Activated CD4-positive, alpha-beta memory T cell treated with anti-CD3 and anti-CD28 coated beads, Interleukin-2, amount 10 ng/mL, durations not matched to agents 7 days and 5 days (primary cell): Measurements from ENCODE around the gene RTN4. TPM values are rescaled to one million over a fixed set of nuclear protein-coding genes. Genes with fewer than 3 reads are reported as not detected.

Experiments
- CTCF ChIA-PET: fragments of 350-600 bp; sonication (Branson Sonifier 250); formaldehyde crosslinking; loops from one replicate; lab custom pipeline; 2021; ENCODE audit warnings: antibody characterized with exemption, inconsistent platforms; lab: Charles Lee
- POLR2A ChIA-PET: fragments of 350-600 bp; sonication (Branson Sonifier 250); formaldehyde crosslinking; loops from one replicate; lab custom pipeline; 2021; ENCODE audit warnings: antibody characterized with exemption; lab: Charles Lee
- DNase-seq: peaks from one replicate; pipeline ENCODE4 v3.0.0-alpha.2; 2020
- H3K27ac Mint-ChIP-seq: one replicate; pipeline ENCODE4 v1.8.0; 2021; ENCODE audit warnings: mild to moderate bottlenecking, mixed read lengths
- H3K27me3 Mint-ChIP-seq: one replicate; pipeline ENCODE4 v1.8.0; 2021; ENCODE audit warnings: mixed read lengths
- H3K36me3 Mint-ChIP-seq: one replicate; pipeline ENCODE4 v1.8.0; 2021; ENCODE audit warnings: low read depth, mixed read lengths
- H3K4me1 Mint-ChIP-seq: one replicate; pipeline ENCODE4 v1.8.0; 2021; ENCODE audit warnings: mixed read lengths
- H3K4me3 Mint-ChIP-seq: one replicate; pipeline ENCODE4 v1.8.0; 2021; ENCODE audit warnings: mild to moderate bottlenecking, mixed read lengths
- H3K9me3 Mint-ChIP-seq: one replicate; pipeline ENCODE4 v1.8.0; 2021; ENCODE audit warnings: mixed read lengths
- total RNA-seq, 2 experiments: library from RNA; stranded (reverse); gene quantifications; one replicate each; pipeline ENCODE4 v1.2.3, GENCODE V29; 2021

Gene RTN4
- total RNA-seq, 2 experiments from 2014 or later: 90.1 to 92.4 TPM

DNA sequence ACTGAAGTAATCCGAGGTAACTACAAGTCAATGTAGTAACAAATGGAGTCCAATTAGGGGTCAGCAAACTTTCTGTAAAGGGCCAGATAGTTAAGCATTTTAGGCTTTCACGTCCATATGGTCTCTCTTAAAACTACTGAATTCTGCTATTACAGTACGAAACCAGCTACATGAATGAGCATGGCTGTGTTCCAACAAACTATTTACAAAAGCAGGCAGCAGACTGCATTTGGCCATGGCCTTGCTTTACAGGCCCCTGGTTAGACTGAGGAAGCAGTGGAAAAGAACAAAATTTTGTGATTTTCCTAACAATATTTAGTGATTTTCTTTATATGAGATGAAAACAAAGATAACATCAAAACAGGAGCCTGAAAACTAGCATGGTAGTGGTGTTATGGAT lies 64.0 kb downstream of the RTN4 start:
- CTCF ChIA-PET: no interaction called here
- Mint-ChIP-seq H3K9me3 (no peaks in the 10 kb centered on the region), H3K27ac (no peak overlapping the region), H3K4me3 (no peak overlapping the region), H3K36me3 (peaks cover 36% of the 10 kb centered on the region), H3K4me1 (peaks cover 6% of the 10 kb centered on the region), H3K27me3 (no peaks in the 10 kb centered on the region)
- DNase-seq: no peak
- POLR2A ChIA-PET: interaction anchor here (1.6 kb wide), 1 partner anchor 24 kb away, joined by 3 read pairs; no protein-coding TSS in a partner anchor

DNA sequence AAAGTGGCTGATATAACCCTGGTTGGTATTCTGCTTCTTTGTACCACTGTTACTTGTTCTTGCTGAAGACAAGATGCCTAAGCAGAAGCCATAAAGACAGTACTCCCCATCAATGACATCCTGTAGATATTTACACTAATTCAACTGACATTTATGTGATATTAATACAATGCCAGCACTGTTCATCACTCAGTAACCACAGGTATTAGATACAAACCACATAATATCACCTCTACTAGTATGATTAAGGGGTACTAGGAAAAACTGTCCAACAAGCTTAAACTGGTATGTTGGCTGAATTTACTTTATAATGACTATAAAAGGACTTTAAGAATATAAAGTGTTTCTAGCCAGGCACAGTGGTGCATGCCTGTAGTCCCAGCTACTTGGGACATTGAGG lies 65.8 kb downstream of the RTN4 start:
- Mint-ChIP-seq H3K27me3 (no peaks in the 10 kb centered on the region), H3K4me1 (peaks cover 6% of the 10 kb centered on the region), H3K9me3 (no peaks in the 10 kb centered on the region), H3K36me3 (peaks cover 42% of the 10 kb centered on the region), H3K4me3 (no peak overlapping the region), H3K27ac (no peak overlapping the region)
- no peak for DNase-seq
- CTCF ChIA-PET: no interaction called here
- POLR2A ChIA-PET: no interaction called here

DNA sequence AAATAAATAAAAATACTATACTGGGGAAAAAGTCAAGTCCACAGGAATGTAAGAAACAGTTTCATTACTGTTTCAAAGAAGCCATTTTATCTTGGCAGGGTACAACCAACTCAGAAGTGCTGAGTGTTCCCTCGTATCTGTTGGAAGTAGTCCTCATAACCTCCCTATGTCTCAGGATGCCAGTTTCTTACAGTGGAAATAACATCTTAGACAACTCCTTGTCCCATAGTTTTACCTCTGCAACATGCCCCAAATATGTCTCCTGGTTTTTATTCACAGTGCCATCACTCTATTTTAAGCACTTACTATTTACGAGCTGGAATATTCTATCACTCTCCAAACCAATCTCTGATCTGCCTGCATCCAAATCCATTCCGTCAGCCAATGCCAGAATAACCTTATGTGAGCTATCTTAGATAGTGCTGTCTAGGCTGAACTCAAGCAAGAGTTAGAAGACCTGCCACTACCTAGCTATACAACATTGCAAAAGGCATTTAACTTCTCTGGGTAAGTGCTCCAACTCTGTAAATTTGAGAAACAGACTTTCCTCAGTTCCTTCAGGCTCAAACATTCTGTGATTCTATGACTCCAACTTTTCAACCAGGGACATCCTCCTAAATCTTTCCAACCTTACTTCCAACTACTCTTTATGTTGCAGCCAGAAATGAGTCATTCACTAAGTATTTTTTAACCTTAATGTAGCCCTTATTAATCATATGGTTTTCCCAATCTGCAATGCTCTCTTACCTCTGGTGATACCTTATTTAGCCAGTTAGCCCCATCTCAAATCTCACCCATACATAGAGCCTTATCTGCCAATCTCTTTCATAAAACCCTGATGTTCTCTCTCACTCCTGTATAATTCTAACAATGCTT lies 66.7 kb downstream of the RTN4 start:
- H3K27me3 Mint-ChIP-seq: no peaks in the 10 kb centered on the region
- peaks cover 42% of the 10 kb centered on the region for H3K36me3 Mint-ChIP-seq
- H3K4me1 Mint-ChIP-seq: peaks cover 6% of the 10 kb centered on the region
- no peak overlapping the region for H3K4me3 Mint-ChIP-seq
- no peaks in the 10 kb centered on the region for H3K9me3 Mint-ChIP-seq
- no peak for DNase-seq
- H3K27ac Mint-ChIP-seq: no peak overlapping the region
- ChIA-PET CTCF (no interaction called here), POLR2A (no interaction called here)

DNA sequence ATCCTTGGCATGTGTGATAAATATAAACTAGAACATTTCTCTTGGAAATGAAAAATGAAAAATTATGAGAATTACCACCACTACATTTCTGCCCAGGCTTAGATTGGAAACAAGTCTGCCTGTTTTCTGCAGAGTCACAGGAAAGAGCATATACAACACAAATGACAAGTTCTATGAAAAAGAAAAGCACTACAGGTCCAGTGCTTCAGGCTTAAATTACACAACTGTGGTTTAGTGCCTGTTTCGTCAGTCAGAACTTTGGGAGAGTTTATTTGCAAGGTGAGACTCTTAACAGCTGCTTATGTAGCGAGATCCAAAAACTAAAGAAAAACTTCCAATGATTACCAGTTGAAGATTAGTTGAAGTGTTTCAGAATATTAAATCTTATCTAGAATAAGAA lies 68.9 kb downstream of the RTN4 start:
- ChIA-PET POLR2A (no interaction called here), CTCF (no interaction called here)
- H3K27ac Mint-ChIP-seq: no peak overlapping the region
- H3K27me3 Mint-ChIP-seq: no peaks in the 10 kb centered on the region
- DNase-seq: no peak
- H3K4me1 Mint-ChIP-seq: peaks cover 21% of the 10 kb centered on the region
- H3K36me3 Mint-ChIP-seq: peaks cover 44% of the 10 kb centered on the region
- no peak overlapping the region for H3K4me3 Mint-ChIP-seq
- H3K9me3 Mint-ChIP-seq: no peaks in the 10 kb centered on the region

DNA sequence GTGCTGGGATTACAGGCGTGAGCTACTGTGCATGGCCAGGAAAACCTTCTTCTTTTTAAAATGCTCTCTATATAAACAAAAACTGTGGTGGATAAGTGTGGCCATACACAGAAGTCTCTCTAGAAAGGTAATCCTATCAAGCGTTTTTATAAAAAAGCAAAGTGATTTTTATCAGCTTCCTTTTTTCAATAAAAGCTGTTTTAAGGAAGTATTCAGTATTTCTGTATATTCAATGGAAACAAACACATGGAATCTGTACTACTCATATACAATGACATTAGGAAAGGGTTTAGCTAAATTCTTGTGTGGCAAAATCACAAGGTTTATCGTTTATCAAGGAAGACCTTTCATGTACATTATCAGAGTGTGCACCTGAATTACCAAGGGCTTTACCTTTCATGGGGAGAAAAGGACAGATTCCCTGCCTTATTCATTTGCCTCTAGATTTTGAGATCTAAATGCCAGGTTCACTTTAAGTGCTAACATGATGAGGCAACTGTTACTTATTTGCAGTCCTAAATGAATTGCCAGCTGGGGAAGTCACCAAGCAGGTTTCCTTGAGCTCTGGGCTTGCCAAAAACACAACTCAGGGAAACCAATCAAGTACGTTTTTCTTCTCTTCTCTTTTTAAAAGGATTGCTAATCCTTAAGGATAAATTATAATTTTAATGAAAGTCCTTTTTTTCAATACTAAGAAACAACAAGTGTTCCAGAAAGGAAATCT lies 70.8 kb downstream of the RTN4 start:
- Mint-ChIP-seq H3K27me3 (no peaks in the 10 kb centered on the region), H3K36me3 (peaks cover 33% of the 10 kb centered on the region), H3K4me1 (peaks cover 23% of the 10 kb centered on the region), H3K27ac (no peak overlapping the region), H3K9me3 (no peaks in the 10 kb centered on the region), H3K4me3 (no peak overlapping the region)
- POLR2A ChIA-PET: interaction anchor here (1.0 to 1.3 kb wide), 2 partner anchors 9 to 16 kb away, joined by 3 read pairs; no protein-coding TSS in a partner anchor
- CTCF ChIA-PET: no interaction called here
- no peak for DNase-seq

DNA sequence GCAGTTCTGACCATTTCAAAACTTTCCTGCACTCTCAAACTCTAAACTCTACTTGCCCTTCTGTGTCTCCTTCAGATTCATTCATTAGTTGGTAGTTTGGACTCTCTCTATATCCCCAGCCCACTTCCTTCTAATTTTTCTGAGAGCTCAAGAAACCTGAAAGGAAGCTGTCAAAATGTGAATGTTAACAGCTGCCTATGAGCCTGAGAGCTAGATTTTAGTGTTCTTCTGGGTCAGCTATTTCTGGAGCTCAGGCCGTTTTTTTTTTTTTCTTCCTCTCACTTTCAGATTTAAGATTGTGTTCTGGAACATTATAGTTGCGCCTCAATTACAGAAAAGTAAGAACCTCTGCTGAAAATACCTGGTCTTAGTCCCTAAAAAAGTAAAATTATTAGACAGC lies 73.1 kb downstream of the RTN4 start:
- no peaks in the 10 kb centered on the region for H3K9me3 Mint-ChIP-seq
- H3K4me3 Mint-ChIP-seq: no peak overlapping the region
- H3K4me1 Mint-ChIP-seq: peaks cover 17% of the 10 kb centered on the region
- no peak overlapping the region for H3K27ac Mint-ChIP-seq
- peaks cover 31% of the 10 kb centered on the region for H3K36me3 Mint-ChIP-seq
- DNase-seq: no peak
- CTCF ChIA-PET: interaction anchor here (0.6 kb wide), 1 partner anchor 205 kb away, joined by 3 read pairs; no protein-coding TSS in a partner anchor
- POLR2A ChIA-PET: no interaction called here
- H3K27me3 Mint-ChIP-seq: no peaks in the 10 kb centered on the region

DNA sequence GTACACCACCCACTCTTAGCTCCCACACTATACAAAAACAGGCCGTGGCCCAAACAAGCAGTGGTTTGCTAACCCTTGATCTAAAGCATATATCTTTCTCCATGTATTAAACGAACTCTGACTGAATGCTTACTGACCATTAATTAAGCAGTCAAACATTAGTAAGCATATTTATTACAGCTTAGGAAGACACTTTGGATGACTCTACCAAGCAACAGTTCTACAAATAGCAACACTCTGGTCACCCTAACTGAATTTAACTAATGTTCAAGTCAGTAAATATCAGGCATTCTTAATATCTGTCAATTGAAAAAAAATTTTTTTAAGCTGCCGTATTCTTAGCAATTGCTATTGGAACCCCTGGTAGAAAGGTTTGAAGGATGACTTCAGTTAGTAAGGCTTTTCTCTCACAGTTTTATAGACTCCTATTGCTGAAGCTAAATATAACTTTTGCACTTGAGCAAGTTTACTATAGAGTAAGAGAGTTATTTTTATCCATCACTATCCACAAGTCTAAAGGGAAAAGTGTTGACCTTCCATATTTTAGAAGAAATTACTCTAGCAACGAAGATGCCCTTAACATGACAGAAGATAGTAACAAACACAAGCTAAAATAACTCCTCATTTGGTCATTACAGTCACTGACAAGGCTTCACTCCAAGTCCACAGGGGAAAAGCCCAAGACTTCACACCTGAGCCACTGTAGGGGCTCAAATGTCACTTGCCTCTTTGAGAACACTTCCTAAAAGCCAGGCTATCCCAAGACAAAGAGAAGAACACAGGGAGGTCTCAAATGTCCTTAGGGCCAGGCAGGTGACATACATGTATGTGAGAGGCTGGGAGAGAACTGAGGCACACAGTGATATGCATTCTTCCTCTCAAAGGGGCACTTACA lies 74.4 kb downstream of the RTN4 start:
- ChIA-PET POLR2A (no interaction called here), CTCF (no interaction called here)
- Mint-ChIP-seq H3K27ac (no peak overlapping the region), H3K36me3 (peaks cover 33% of the 10 kb centered on the region), H3K4me3 (no peak overlapping the region), H3K9me3 (no peaks in the 10 kb centered on the region), H3K27me3 (no peaks in the 10 kb centered on the region), H3K4me1 (peaks cover 17% of the 10 kb centered on the region)
- no peak for DNase-seq

DNA sequence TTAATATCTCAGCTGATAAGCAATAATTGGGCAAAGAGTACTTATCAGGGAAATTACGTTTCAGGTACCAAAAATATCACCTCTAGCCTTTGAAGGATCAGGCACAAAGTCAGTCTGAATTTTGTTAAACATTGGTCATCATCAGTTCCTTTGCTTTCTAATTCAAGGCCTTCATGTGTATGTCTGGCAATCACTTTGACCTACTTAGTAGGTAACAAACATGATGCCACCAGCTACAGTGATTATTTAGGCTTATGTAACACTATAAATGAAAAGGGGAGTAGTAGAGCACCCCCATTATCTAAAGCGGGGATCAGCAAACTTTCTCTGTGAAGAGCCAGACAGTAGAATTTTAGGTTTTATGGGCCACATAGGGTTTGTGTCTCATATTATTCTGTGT lies 75.1 kb downstream of the RTN4 start:
- Mint-ChIP-seq H3K4me1 (peaks cover 17% of the 10 kb centered on the region), H3K27ac (no peak overlapping the region), H3K4me3 (no peak overlapping the region), H3K27me3 (no peaks in the 10 kb centered on the region), H3K9me3 (no peaks in the 10 kb centered on the region), H3K36me3 (peaks cover 35% of the 10 kb centered on the region)
- POLR2A ChIA-PET: no interaction called here
- no peak for DNase-seq
- CTCF ChIA-PET: no interaction called here

DNA sequence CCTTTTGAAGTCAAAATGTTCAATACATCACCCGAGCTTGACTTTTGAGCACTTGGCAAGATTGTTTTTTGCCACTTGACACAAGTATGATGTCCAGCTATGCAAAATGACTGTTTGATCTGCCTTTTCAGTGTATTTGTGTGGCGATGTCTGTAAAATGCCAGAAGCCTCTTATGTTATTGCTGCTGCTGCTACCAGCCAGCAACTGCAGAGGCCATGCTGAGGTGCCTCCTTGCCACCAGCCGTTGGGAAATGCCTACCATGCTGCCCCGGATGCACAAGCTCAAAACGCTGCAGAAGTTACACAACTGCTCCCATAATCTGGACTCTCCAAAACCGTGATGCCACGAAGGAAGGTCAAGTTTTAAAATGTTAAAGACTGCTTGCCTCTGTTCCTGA lies 80.3 kb downstream of the RTN4 start:
- peaks cover 46% of the 10 kb centered on the region for H3K36me3 Mint-ChIP-seq
- H3K27ac Mint-ChIP-seq: no peak overlapping the region
- H3K4me1 Mint-ChIP-seq: peaks cover 20% of the 10 kb centered on the region
- ChIA-PET CTCF (no interaction called here), POLR2A (interaction anchor here (1.0 to 1.2 kb wide), 2 partner anchors 9 to 63 kb away, joined by 3 read pairs; no protein-coding TSS in a partner anchor)
- no peaks in the 10 kb centered on the region for H3K9me3 Mint-ChIP-seq
- DNase-seq: no peak
- no peaks in the 10 kb centered on the region for H3K27me3 Mint-ChIP-seq
- no peak overlapping the region for H3K4me3 Mint-ChIP-seq

DNA sequence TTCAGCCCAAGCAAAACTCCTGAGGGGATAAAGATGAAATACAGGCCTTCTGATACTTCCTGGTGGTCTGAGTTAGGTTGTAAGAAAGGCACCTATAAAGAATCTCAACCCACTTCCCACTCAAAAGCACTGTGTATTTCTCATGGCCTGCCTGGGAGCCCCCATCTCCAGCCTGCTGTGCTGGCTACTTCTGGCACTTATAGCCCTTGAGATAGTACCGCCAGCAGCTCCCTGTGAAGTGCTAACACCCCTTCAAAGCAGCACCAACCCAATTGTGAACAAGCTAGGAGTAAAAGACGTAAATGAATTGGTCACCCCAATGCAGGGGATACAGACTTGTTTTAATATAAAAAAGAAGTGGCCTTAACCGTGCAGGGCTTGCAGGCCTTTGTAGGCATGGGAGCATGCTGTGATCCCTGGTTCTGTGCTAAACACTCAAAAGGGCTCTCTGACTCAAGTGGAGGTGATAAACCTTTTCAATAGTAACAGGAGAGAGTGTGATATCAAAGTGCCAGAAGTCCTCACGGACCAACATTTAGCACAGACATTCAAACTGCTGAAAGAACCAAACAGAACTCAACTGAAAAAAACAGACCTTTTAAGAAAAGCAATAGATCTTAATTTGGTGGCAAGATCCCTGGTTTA lies 80.8 kb downstream of the RTN4 start:
- POLR2A ChIA-PET: interaction anchor here (1.0 to 1.2 kb wide), 2 partner anchors 9 to 62 kb away, joined by 3 read pairs; no protein-coding TSS in a partner anchor
- Mint-ChIP-seq H3K36me3 (peaks cover 46% of the 10 kb centered on the region), H3K4me1 (peaks cover 25% of the 10 kb centered on the region), H3K4me3 (no peak overlapping the region), H3K27me3 (no peaks in the 10 kb centered on the region), H3K27ac (no peak overlapping the region), H3K9me3 (no peaks in the 10 kb centered on the region)
- CTCF ChIA-PET: no interaction called here
- no peak for DNase-seq

DNA sequence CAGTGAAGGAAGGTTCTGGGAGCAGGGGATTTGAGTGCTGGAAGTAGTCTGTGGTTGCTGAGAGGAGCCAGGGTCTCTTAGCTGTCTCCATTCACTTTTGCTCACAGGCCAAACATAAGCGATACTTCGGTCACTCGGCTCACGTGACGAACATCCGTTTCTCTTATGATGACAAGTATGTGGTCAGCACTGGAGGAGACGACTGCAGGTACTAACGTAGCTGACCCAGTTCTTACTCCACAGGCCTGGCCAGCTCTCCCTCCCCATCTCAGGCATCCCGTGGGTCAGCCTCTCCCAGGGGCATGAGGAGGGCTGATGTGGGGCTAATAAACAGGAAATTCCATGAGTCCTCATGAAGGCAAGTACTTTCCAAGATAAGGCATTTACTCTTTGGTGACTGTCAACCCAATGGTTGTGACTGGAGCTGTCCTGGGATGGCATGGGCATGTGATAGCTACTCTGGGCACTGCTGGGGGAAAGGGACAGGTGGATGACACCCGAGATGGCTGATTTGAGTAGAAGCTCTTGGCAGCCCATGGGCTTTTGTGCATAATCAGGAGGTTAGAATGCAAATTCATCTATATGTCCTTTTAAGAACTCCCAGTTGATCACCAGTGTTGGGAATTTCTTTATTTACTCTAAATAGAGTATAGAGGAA lies 81.6 kb downstream of the RTN4 start:
- Mint-ChIP-seq H3K4me3 (no peak overlapping the region), H3K9me3 (no peaks in the 10 kb centered on the region), H3K27ac (no peak overlapping the region), H3K4me1 (peaks cover 28% of the 10 kb centered on the region), H3K27me3 (no peaks in the 10 kb centered on the region), H3K36me3 (peaks cover 46% of the 10 kb centered on the region)
- CTCF ChIA-PET: no interaction called here
- POLR2A ChIA-PET: no interaction called here
- DNase-seq: no peak

DNA sequence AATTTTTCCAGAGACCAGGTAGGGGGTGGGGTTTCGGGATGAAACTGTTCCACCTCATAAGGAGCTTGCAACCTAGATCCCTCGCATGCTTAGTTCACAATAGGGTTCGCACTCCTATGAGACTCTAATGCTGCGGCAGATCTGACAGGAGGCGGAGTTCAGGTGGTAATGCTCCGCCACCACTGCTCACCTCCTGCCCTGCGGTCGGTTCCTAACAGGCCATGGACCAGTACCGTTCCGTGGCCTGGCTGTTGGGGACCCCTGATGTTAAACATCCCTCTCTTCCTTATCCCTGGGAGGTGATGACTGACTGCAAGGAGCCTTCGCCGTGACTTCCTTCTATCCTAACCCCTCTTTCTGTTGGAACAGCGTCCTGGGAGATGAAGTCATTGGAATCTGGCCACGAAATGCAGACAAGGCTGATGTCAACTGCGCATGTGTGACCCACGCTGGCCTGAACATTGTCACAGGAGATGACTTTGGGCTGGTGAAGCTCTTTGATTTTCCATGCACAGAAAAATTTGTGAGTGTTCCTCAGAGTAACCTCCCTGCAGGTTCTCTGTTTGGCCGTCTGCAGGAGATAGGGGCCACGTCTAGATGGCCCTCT lies 82.4 kb downstream of the RTN4 start:
- H3K4me3 Mint-ChIP-seq: no peak overlapping the region
- POLR2A ChIA-PET: no interaction called here
- H3K9me3 Mint-ChIP-seq: no peaks in the 10 kb centered on the region
- H3K36me3 Mint-ChIP-seq: peaks cover 38% of the 10 kb centered on the region
- no peak for DNase-seq
- H3K27ac Mint-ChIP-seq: no peak overlapping the region
- CTCF ChIA-PET: no interaction called here
- peaks cover 28% of the 10 kb centered on the region for H3K4me1 Mint-ChIP-seq
- no peaks in the 10 kb centered on the region for H3K27me3 Mint-ChIP-seq
